ENCODE measurements around the gene APP. TPM values are rescaled to one million over a fixed set of nuclear protein-coding genes. Genes with fewer than 3 reads are reported as not detected.

The APP gene
- total RNA-seq, 2 donors from 2014 or later, result 20.5 to 46.6 TPM

- H3K4me3 Mint-ChIP-seq, result no peak overlapping the region
- peaks cover 37% of the 10 kb centered on the region for H3K36me3 Mint-ChIP-seq (ENCODE audit: low read depth)
- no peak for ATAC-seq (replicated peaks)
- H3K9me3 Mint-ChIP-seq, result no peaks in the 10 kb centered on the region
- H3K27ac Mint-ChIP-seq, result no peak overlapping the region
- H3K4me1 Mint-ChIP-seq, result no peaks in the 10 kb centered on the region
- H3K27me3 Mint-ChIP-seq, result no peaks in the 10 kb centered on the region
Measured at GRCh38 chr21:25953659-25954058, 216.9 kb downstream of the APP start.

DNA sequence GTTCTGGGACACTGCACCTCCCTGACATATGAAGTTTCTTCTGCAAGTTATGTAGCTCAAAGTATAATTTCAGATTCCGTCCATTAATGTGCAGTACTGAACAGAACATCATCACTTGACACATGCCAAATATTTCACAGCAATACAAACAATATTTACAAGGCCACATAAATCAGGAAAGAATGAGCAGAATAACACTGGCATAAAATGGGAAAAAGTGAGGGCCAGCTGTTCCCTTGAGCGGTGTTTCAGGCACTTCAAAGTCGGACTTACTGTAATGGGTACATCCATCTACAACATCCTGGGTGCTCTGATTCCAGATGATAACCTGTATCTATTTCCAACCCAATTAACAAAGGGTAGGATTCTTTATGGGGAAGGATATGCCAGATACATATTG is 217.4 kb downstream of the APP start:
- Mint-ChIP-seq H3K36me3 (ENCODE audit: low read depth) (peaks cover 36% of the 10 kb centered on the region), H3K4me3 (no peak overlapping the region), H3K27ac (no peak overlapping the region), H3K4me1 (no peaks in the 10 kb centered on the region), H3K9me3 (no peaks in the 10 kb centered on the region), H3K27me3 (no peaks in the 10 kb centered on the region)
- no peak for ATAC-seq (replicated peaks)

DNA sequence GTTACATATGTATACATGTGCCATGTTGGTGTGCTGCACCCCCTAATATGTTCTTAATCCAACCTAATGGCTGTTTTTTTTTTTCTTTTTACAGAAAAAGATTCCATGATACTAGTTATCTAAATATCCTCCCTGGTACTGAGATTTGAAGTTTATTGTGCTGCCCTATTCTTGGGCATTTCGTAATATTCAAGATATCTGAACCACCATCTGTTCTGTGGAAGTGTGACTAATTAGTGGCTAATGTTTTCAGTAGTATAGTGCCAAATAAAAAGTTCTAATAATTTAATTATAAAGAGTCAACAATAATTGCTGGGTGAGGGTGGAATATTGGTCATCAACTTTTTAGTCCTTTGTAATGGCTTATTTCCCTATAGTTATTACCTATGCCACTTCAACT is 218.3 kb downstream of the APP start:
- Mint-ChIP-seq H3K27ac (no peak overlapping the region), H3K9me3 (no peaks in the 10 kb centered on the region), H3K27me3 (no peaks in the 10 kb centered on the region), H3K36me3 (ENCODE audit: low read depth) (peaks cover 36% of the 10 kb centered on the region), H3K4me1 (no peaks in the 10 kb centered on the region), H3K4me3 (no peak overlapping the region)
- no peak for ATAC-seq (replicated peaks)

DNA sequence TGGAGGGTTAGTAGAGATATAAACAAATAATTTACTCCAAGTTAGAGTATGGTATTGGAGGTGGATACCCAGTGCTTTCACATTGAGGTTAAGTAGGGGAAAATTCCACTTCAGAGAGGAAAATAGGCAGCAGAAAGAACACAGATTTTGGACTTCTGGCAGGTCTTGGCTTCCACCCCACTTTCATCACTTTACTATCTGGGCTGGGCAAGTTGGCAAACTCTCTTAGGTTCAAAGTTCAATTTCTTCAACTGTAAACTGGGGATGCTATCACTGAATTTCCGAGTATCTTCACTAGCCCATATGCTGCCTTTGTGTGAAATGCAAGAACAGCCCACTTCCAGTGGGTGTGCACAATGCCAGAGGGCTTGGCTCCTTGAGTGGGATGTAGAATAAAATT is 220.9 kb downstream of the APP start:
- H3K9me3 Mint-ChIP-seq, result no peaks in the 10 kb centered on the region
- no peaks in the 10 kb centered on the region for H3K27me3 Mint-ChIP-seq
- no peak overlapping the region for H3K4me3 Mint-ChIP-seq
- no peak for ATAC-seq (replicated peaks)
- H3K4me1 Mint-ChIP-seq, result no peaks in the 10 kb centered on the region
- H3K36me3 Mint-ChIP-seq (ENCODE audit: low read depth), result peaks cover 30% of the 10 kb centered on the region
- no peak overlapping the region for H3K27ac Mint-ChIP-seq

DNA sequence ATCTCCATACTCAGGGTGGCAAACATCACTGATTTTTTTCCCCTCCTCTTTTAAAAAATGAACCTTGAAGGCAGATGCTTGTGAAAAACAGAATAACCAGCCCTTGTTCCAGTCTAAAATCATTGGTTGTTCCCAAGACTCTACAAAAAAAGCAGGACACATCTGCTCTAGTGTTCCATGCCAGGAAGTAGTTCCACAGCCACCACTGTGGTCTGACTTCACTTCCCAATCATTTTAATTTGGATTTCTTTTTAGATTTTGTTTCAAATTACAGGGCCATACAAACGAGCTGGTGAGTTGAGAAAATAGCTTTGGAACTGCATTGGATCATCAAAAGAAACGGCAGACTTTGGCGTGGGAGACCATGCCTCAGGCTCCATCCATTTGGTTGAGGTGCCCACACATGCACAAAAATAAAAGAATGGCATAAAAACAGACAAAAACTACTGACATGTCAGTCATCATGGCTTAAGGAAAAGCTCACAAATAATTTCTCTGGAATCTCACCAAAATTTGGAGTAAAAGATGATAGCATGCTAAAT is 225.8 kb downstream of the APP start:
- no peaks in the 10 kb centered on the region for H3K36me3 Mint-ChIP-seq (ENCODE audit: low read depth)
- H3K9me3 Mint-ChIP-seq, result no peaks in the 10 kb centered on the region
- ATAC-seq (replicated peaks), result no peak
- H3K27me3 Mint-ChIP-seq, result no peaks in the 10 kb centered on the region
- H3K4me1 Mint-ChIP-seq, result no peaks in the 10 kb centered on the region
- no peak overlapping the region for H3K27ac Mint-ChIP-seq
- H3K4me3 Mint-ChIP-seq, result no peak overlapping the region

DNA sequence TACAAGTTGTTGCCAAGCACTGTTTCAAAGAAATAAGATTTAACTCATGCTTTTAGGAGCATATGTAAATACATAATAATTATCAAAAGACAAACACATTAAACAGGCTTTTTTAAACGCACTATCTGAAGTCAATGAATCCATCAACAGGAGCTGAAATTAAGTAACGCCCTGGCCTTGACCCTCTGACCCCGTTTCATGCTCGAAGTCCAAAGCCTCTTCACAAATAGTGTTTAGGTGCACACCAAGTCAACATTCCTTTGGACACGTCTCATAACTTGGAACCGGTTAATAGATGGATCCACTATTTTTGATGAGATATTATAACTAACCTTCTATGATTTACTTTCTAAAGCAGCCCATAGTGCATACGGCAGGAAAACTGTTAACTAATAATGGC is 226.5 kb downstream of the APP start:
- no peaks in the 10 kb centered on the region for H3K27me3 Mint-ChIP-seq
- no peaks in the 10 kb centered on the region for H3K4me1 Mint-ChIP-seq
- H3K36me3 Mint-ChIP-seq (ENCODE audit: low read depth), result no peaks in the 10 kb centered on the region
- no peak overlapping the region for H3K4me3 Mint-ChIP-seq
- no peaks in the 10 kb centered on the region for H3K9me3 Mint-ChIP-seq
- H3K27ac Mint-ChIP-seq, result no peak overlapping the region
- ATAC-seq (replicated peaks), result no peak

- Mint-ChIP-seq H3K36me3 (ENCODE audit: low read depth) (no peaks in the 10 kb centered on the region), H3K9me3 (no peaks in the 10 kb centered on the region), H3K4me3 (no peak overlapping the region), H3K4me1 (no peaks in the 10 kb centered on the region), H3K27ac (no peak overlapping the region), H3K27me3 (no peaks in the 10 kb centered on the region)
- no peak for ATAC-seq (replicated peaks)
Measured at GRCh38 chr21:25942135-25942534, 228.4 kb downstream of the APP start.

- no peak overlapping the region for H3K4me3 Mint-ChIP-seq
- H3K4me1 Mint-ChIP-seq, result peaks cover 5% of the 10 kb centered on the region
- H3K27me3 Mint-ChIP-seq, result no peaks in the 10 kb centered on the region
- H3K36me3 Mint-ChIP-seq (ENCODE audit: low read depth), result no peaks in the 10 kb centered on the region
- H3K27ac Mint-ChIP-seq, result no peak overlapping the region
- ATAC-seq (replicated peaks), result no peak
- no peaks in the 10 kb centered on the region for H3K9me3 Mint-ChIP-seq
Measured at GRCh38 chr21:25939396-25939761, 231.2 kb downstream of the APP start.

DNA sequence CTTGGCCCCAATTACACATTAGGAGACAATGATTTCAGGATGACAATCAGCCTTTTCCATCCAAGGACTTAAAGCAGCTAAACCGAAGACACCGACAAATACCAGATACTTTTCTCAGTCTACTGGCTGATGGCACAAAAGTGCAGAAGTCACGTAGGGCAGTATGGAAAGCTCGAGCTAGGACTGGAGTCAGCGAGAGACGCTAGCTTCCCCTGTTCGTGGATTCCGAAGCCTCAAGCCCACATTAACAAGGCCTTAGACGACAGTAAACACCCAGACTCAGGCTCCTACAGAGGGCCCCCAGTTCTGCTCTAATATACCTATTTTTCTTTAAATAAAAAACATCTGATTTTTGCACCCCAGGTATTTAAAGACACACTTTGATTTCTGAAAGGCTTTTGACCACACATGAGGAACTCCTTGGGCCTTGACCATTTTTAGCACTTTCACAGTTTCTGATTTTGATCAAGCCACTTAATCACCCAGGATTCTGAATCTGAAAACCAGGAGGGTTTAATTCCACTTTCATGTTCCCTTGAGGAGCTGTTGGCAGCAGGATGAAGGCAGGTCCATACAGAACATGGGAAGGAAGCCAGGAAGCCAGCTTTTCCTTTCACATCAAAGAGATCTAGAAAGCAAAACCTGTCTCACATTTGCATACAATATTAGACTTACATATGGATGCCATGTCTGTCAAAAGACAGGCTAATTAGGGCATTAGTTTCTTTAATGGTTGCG is 231.7 kb downstream of the APP start:
- Mint-ChIP-seq H3K9me3 (no peaks in the 10 kb centered on the region), H3K4me3 (no peak overlapping the region), H3K4me1 (peaks cover 5% of the 10 kb centered on the region), H3K27me3 (no peaks in the 10 kb centered on the region), H3K27ac (no peak overlapping the region), H3K36me3 (ENCODE audit: low read depth) (no peaks in the 10 kb centered on the region)
- no peak for ATAC-seq (replicated peaks)

DNA sequence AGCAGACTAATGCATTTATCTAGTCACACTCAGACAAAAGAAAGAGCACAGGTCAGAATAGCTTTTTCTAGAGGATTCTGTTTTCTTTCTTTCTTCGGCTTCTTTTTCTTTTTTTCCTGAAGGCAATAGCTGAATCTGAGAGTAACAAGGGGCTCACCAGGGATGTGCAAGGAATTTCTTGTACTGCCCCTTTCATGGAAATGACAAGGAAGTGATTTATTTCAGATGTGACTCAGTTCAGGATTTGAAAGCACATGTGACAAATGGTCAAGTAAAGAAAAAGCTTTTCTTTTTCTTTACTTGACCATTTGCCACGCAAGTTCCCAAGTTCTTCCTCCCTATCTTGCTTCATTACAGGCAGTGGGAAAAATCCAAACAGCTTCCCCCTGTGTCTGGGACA is 233.8 kb downstream of the APP start:
- ATAC-seq (replicated peaks), result no peak
- H3K27me3 Mint-ChIP-seq, result no peaks in the 10 kb centered on the region
- peaks cover 5% of the 10 kb centered on the region for H3K4me1 Mint-ChIP-seq
- H3K9me3 Mint-ChIP-seq, result no peaks in the 10 kb centered on the region
- peak overlapping the region; percentile 23 for H3K27ac Mint-ChIP-seq
- no peaks in the 10 kb centered on the region for H3K36me3 Mint-ChIP-seq (ENCODE audit: low read depth)
- no peak overlapping the region for H3K4me3 Mint-ChIP-seq

DNA sequence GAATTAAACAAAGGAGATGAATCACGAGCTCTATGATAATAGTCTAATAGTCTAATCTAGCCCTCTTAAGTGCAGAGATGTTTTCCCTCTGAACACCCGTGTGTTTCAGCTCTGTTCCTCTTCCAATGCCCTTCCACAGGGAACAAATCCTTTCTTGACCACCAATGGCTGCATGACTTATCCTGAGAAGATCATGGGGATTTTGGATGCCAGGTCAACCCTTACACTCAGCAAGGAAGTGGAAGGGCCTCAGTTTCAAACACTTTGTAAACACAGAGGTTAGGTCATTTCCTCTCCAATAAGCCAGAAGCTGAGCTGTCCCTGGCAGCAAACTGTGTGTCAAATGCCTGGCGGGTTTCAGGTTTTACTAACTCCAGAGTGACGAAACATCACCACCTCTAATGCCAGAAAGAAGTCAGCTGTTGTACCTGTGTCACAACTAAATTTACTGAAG is 235.8 kb downstream of the APP start:
- H3K4me1 Mint-ChIP-seq, result peaks cover 5% of the 10 kb centered on the region
- H3K27ac Mint-ChIP-seq, result peak overlapping the region; percentile 65
- no peaks in the 10 kb centered on the region for H3K9me3 Mint-ChIP-seq
- no peak overlapping the region for H3K4me3 Mint-ChIP-seq
- H3K27me3 Mint-ChIP-seq, result no peaks in the 10 kb centered on the region
- ATAC-seq (replicated peaks), result peak; percentile 96
- no peaks in the 10 kb centered on the region for H3K36me3 Mint-ChIP-seq (ENCODE audit: low read depth)

- Mint-ChIP-seq H3K9me3 (no peaks in the 10 kb centered on the region), H3K4me3 (no peak overlapping the region), H3K27me3 (no peaks in the 10 kb centered on the region), H3K36me3 (ENCODE audit: low read depth) (no peaks in the 10 kb centered on the region), H3K4me1 (peaks cover 5% of the 10 kb centered on the region), H3K27ac (peak overlapping the region; percentile 65)
- no peak for ATAC-seq (replicated peaks)
Measured at GRCh38 chr21:25934130-25934529, 236.4 kb downstream of the APP start.

GRCh38 chr21:25931765-25932164 is 238.8 kb downstream of the APP start:
- Mint-ChIP-seq H3K36me3 (ENCODE audit: low read depth) (no peaks in the 10 kb centered on the region), H3K9me3 (no peaks in the 10 kb centered on the region)

DNA sequence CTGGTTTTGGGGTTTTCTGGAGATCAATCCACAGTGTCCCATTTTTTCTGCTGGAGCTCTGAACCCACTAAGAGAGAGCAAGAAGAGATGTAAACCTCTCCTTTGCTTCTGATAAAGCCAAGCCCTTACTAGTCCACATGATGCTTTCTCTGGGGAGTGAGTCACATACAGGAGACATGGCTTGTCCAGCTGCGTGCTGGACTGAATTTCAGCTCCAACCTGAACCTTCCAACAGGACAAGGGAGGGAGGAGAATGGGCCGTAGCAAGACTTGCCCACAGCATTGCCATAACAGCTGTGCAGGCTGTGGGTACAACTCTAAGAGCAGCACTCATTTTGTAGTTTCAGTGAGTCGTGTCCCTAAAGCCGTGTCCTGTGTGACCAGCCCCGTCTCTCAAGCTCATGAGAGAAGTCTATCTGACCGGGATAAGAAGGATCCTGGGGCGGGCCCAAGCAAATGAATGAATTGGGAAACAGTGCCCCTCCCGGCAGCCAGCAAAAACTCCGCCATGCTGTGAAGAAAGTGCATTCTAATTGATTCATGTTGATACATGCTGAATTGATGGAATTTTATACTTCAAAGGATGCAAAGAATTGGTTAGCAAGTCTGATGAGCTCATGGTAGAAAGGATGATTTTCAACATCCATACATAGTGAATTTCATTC is 240.6 kb downstream of the APP start:
- no peaks in the 10 kb centered on the region for H3K27me3 Mint-ChIP-seq
- peaks cover 5% of the 10 kb centered on the region for H3K4me1 Mint-ChIP-seq
- no peak overlapping the region for H3K4me3 Mint-ChIP-seq
- H3K27ac Mint-ChIP-seq, result no peak overlapping the region
- ATAC-seq (replicated peaks), result no peak
- no peaks in the 10 kb centered on the region for H3K36me3 Mint-ChIP-seq (ENCODE audit: low read depth)
- no peaks in the 10 kb centered on the region for H3K9me3 Mint-ChIP-seq

More at GRCh38 chr21:25931765-25932164, 238.8 kb downstream of the APP start:
- no peak overlapping the region for H3K27ac Mint-ChIP-seq
- peaks cover 5% of the 10 kb centered on the region for H3K4me1 Mint-ChIP-seq
- H3K4me3 Mint-ChIP-seq, result no peak overlapping the region
- no peak for ATAC-seq (replicated peaks)
- H3K27me3 Mint-ChIP-seq, result no peaks in the 10 kb centered on the region

DNA sequence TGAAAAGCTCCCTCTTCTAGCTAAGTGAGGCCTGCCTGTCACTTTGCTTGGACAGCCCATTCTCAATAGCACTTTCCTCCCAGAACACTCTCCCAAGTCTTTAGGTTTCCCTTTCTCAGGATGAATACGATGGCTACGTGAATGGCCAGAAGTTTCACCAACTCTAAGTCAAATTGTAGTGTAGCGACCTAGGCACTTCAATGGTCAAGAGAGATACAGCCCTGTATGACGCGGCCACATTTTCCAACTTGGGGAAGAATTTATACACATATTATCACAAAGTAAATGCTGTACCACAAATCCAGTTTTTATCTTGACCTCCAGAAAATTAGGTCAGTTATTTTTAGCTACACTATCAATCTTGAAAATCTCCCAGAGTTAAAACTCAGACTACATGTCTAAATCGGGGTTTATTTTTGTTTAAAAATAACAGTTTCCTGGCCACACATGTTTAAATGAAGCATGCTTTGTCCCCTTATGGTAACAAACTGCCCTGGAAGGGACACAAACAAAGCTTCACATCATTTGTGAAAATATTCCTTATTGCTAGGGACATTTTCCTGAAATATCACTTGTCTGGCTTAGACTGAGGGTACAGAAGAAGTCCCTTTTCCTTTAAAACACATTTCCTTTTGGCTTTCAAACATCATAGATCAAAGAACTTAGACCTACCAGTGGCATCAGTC is 243.2 kb downstream of the APP start:
- no peak for ATAC-seq (replicated peaks)

More for the DNA sequence above, 243.2 kb downstream of the APP start:
- Mint-ChIP-seq H3K9me3 (no peaks in the 10 kb centered on the region), H3K36me3 (ENCODE audit: low read depth) (no peaks in the 10 kb centered on the region), H3K27ac (no peak overlapping the region), H3K4me1 (no peaks in the 10 kb centered on the region), H3K4me3 (no peak overlapping the region), H3K27me3 (no peaks in the 10 kb centered on the region)

All from activated T-helper 17 cell treated with anti-CD3 and anti-CD28 coated beads, Interleukin-2, amount 50 U/mL, for 72 hours (primary cell).